Right atrium auricular region (tissue), 2 donors: ENCODE measurements around the gene QTRT2. TPM values are rescaled to one million over a fixed set of nuclear protein-coding genes. Genes with fewer than 3 reads are reported as not detected.

ENCODE experiments used
- DNase-seq: peaks from one replicate; pipeline ENCODE4 v3.0.0-alpha.2; 2019; ENCODE audit warnings: low spot score
- H3K27ac ChIP-seq, 2 donors: fragments of 200-600 bp; sonication (generic); 1 replicate in 1 of 2; 2 replicates in 1 of 2; pipeline ENCODE4 v1.5.1; 2016 to 2019
- H3K27me3 ChIP-seq, 2 donors: fragments of 200-600 bp; sonication (generic); one replicate each; pipeline versions ENCODE4 v1.5.1 to v1.6.0; 2017 to 2019
- H3K36me3 ChIP-seq: fragments of 200-600 bp; sonication (generic); one replicate; pipeline ENCODE4 v1.5.1; 2016
- H3K4me1 ChIP-seq, 2 donors: fragments of 200-600 bp; sonication (generic); one replicate each; pipeline versions ENCODE4 v1.5.1 to v1.6.0; 2017 to 2019
- H3K4me3 ChIP-seq, 2 donors: fragments of 200-600 bp; sonication (generic); 1 replicate in 1 of 2; 2 replicates in 1 of 2; pipeline ENCODE4 v1.5.1; 2017 to 2019; ENCODE audit warnings: mild to moderate bottlenecking in 1 of 2, moderate library complexity in 1 of 2
- H3K9me3 ChIP-seq, 2 donors: fragments of 200-600 bp; sonication (generic); one replicate each; pipeline ENCODE4 v1.5.1; 2019
- CTCF ChIP-seq, 2 donors: fragments of 200-600 bp; sonication (generic); IDR thresholded peaks; one replicate each; pipeline ENCODE4 v1.5.1; 2019; ENCODE audit warnings: antibody characterized with exemption in 2 of 2
- total RNA-seq, 2 donors: library from RNA; depleted of rRNA; stranded (reverse); fragments of >200 nt; gene quantifications; one replicate each; pipeline ENCODE4 v1.1.0, GENCODE V29; 2016

QTRT2 gene
- total RNA-seq, 2 donors from 2014 or later = 4.9 to 5.6 TPM

DNA sequence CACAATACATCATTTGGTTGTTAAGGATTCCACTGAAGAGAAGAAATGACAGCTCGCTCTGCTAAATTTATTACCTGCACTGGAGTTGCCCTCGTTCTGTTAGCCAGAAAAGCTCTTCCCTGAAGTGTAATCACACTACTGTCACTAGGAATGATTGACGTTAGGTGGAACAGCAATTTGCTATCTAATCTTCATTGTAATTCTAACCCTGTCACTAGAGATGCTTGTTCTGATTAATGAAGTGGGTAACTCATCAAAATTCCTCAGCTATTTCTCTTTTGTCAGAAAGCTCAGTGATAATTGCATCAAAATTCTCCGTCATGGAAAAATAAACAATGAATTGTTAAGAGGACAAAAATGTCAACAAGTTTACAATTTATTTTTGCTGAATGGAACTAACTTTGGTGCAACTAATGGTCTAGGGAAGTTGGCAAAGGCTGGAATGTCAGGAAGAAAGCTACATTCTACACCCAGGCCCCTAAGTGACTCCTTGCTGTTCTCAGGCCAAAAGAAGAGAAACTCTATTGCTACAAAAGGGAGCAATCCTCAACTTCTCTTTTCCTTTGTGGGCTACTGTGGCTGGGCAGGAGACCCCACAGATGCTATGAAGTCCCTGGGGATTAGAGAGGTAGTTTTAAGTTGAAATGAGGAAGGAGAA, 34.3 kb upstream of the QTRT2 start:
- Histone ChIP-seq H3K4me3 (no peak overlapping the region), H3K27ac (no peak overlapping the region), H3K36me3 (no peaks in the 10 kb centered on the region), H3K9me3 (no peaks in the 10 kb centered on the region), H3K27me3 (no peaks in the 10 kb centered on the region), H3K4me1 (no peaks in the 10 kb centered on the region)
- TF ChIP-seq CTCF (IDR thresholded peaks at IDR 0.05) = no peak
- DNase-seq = no peak

GRCh38 chr3:114025451-114025850, 31.1 kb upstream of the QTRT2 start:
- DNase-seq = no peak
- TF ChIP-seq CTCF (IDR thresholded peaks at IDR 0.05) = no peak

DNA sequence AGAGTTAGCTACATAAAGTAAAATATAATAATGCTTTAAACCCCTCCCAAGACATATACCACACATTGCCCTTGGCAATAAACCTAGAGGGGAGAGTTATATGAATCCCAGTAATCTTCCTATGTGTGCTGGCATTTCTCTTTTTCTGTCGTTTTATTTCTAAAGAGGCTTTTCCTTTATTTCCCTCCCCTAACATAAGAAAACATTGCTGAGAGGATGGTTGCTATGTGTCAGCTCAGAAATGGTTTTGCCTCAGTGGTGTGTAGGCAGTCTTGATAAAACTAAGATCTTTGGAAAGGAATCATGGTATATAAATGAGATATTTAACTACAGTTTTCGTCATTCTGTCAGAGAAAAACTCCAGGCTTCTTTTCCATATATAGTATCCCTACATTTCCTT, 30.2 kb upstream of the QTRT2 start:
- Histone ChIP-seq H3K27me3 (no peaks in the 10 kb centered on the region), H3K36me3 (no peaks in the 10 kb centered on the region), H3K27ac (no peak overlapping the region), H3K9me3 (no peaks in the 10 kb centered on the region), H3K4me3 (no peak overlapping the region), H3K4me1 (no peaks in the 10 kb centered on the region)
- TF ChIP-seq CTCF (IDR thresholded peaks at IDR 0.05) = no peak
- no peak for DNase-seq

More at GRCh38 chr3:114025451-114025850, 31.1 kb upstream of the QTRT2 start:
- Histone ChIP-seq H3K4me1 (no peaks in the 10 kb centered on the region), H3K36me3 (no peaks in the 10 kb centered on the region), H3K27me3 (no peaks in the 10 kb centered on the region), H3K9me3 (no peaks in the 10 kb centered on the region), H3K4me3 (no peak overlapping the region), H3K27ac (no peak overlapping the region)

DNA sequence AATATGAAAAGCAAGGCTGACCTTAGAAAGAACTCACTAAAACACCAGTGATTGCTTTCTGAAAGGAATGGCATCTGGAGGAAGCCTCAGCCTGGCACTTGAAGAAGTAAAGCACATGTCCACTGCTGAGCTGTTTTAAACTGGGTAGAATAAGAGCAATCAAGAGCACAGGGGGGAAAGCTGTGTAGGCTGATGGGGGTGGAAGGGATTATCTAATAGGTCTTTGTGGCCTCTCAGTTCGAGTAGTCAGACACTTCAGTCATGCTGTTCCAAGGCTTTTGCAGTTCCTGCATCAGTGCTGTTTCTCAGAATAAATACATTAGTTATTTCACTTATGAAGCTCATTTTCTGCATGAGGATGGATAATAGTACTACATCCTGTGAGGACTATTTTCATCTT, 22.8 kb upstream of the QTRT2 start:
- H3K36me3 ChIP-seq = peaks cover 3% of the 10 kb centered on the region
- no peak overlapping the region for H3K4me3 ChIP-seq
- H3K4me1 ChIP-seq = no peaks in the 10 kb centered on the region
- H3K27me3 ChIP-seq = no peaks in the 10 kb centered on the region
- no peak for DNase-seq
- no peaks in the 10 kb centered on the region for H3K9me3 ChIP-seq
- no peak for TF ChIP-seq CTCF (IDR thresholded peaks at IDR 0.05)
- no peak overlapping the region for H3K27ac ChIP-seq

DNA sequence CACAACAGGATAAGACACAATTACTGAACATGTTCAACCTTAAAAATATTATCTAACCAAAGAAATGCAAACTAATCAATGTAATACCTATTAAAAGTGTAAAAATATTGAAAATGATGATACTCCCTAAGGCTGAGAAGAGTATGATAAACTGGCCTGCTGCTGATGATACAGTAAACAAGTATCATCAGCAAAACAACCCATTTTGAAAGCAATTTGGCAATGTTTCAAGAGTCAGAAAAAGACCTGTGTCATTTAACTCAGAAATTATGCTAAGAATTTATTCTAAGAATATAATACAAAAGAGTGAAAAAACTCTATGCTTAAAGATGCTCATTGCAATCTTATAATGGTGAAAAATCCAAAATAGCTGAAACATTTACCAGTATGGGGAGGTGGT, 22.3 kb upstream of the QTRT2 start:
- TF ChIP-seq CTCF (IDR thresholded peaks at IDR 0.05) = no peak

More for the DNA sequence above, 22.3 kb upstream of the QTRT2 start:
- H3K4me1 ChIP-seq = no peaks in the 10 kb centered on the region
- H3K36me3 ChIP-seq = peaks cover 3% of the 10 kb centered on the region
- H3K4me3 ChIP-seq = no peak overlapping the region
- DNase-seq = no peak
- H3K9me3 ChIP-seq = no peaks in the 10 kb centered on the region
- H3K27me3 ChIP-seq = no peaks in the 10 kb centered on the region
- H3K27ac ChIP-seq = no peak overlapping the region
